GM19043 (cell line): ENCODE data around the gene PIK3C2B.
"Not testable (repeated sequence)": the region's sequence is repeated elsewhere in the genome, so short reads cannot be mapped to it uniquely, and the experiment has no call there.

Experiments used
- ATAC-seq: cut with Tn5 transposase; IDR thresholded peaks from one replicate; pipeline ENCODE4 v1.9.1; 2021; ENCODE audit warnings: low read depth; ENCODE audit not compliant: unreplicated experiment

PIK3C2B gene

GRCh38 chr1:204494281-204495077 is at the start of gene PIK3C2B:
Gene PIK3C2B (minus strand): TSS chr1:204494805. CDS start chr1:204469802, 25,003 bp downstream.
- ATAC-seq = peak; percentile 81

GRCh38 chr1:204544321-204544720 is 49.7 kb upstream of the PIK3C2B start:
- ATAC-seq = no peak

- ATAC-seq = no peak
These were observed 47.0 kb upstream of the PIK3C2B start for GRCh38 chr1:204541626-204542025.

GRCh38 chr1:204532832-204533231 is 38.2 kb upstream of the PIK3C2B start:
- no peak for ATAC-seq

GRCh38 chr1:204530932-204531331 is 36.3 kb upstream of the PIK3C2B start:
- peak; percentile 85 for ATAC-seq

- ATAC-seq = no peak
These were observed 34.8 kb upstream of the PIK3C2B start for GRCh38 chr1:204529371-204529895.

- no peak for ATAC-seq
These were observed 34.1 kb upstream of the PIK3C2B start for GRCh38 chr1:204528677-204529076.

GRCh38 chr1:204528241-204528640 is 33.6 kb upstream of the PIK3C2B start:
- ATAC-seq = no peak

- ATAC-seq = peak; percentile 46
These were observed 30.4 kb upstream of the PIK3C2B start for GRCh38 chr1:204524986-204525385.

GRCh38 chr1:204523605-204524215 is 29.1 kb upstream of the PIK3C2B start:
- ATAC-seq = no peak

GRCh38 chr1:204521941-204522521 is 27.4 kb upstream of the PIK3C2B start:
- ATAC-seq = not testable (repeated sequence)

GRCh38 chr1:204520834-204521709 is 26.5 kb upstream of the PIK3C2B start:
- peak; percentile 39 for ATAC-seq

GRCh38 chr1:204517382-204517781 is 22.8 kb upstream of the PIK3C2B start:
- not testable (repeated sequence) for ATAC-seq

- ATAC-seq = peak; percentile 83
These were observed 21.7 kb upstream of the PIK3C2B start, which contains the start of gene MDM4 for GRCh38 chr1:204516180-204516879. Gene MDM4 (plus strand): TSS chr1:204516406. CDS start chr1:204525519, 9,113 bp downstream.

- ATAC-seq = no peak
These were observed 20.2 kb upstream of the PIK3C2B start for GRCh38 chr1:204514828-204515227.

- ATAC-seq = no peak
These were observed 18.6 kb upstream of the PIK3C2B start for GRCh38 chr1:204513117-204513716.

GRCh38 chr1:204511366-204511765 is 16.8 kb upstream of the PIK3C2B start:
- ATAC-seq = no peak

GRCh38 chr1:204509186-204509635 is 14.6 kb upstream of the PIK3C2B start:
- ATAC-seq = no peak
